ENCODE data around the gene NT5C1A.

NT5C1A gene

DNA sequence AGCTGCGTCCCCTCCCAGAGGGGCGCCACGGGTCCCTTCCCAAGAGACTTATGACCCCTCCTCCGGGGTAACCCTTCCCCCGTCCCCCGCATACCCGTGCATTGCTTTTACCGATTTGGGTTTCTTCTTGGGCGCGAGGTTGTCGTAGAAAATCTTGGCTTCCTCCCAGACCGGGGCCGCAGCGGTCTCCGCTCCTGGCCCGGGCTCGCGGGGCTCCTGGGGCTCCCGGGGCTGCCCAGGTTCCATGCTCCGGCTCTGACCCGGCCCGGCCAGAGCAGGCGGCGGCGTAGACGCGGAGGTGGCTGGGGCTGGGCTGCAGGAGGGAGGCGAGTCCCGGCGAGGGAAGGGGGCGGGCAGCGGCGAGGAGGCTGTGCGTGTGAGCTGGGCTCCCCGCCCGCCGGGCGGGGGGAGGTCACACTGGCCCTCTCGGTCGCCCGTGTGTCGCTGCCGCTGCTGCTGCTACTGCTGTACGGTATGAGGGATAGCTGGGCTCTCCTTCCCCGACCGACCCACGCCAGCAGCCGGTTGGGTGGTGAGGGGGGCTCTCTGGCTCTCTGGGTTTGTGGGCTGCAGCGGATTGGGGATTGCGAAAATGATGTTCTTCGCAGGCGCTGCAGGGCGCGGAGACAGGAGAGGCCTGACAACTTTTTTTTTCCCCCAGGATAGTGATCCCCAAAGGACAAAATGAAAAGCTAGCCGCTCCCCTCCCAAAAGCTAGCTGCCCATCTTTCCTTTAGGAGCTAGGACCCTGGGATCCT is at the start of gene NT5C1A:
NT5C1A (minus strand) TSS at position 315 of the 758 bp plus-strand sequence; CDS start at position 246, 69 bp downstream.
- no peak for DNase-seq

DNA sequence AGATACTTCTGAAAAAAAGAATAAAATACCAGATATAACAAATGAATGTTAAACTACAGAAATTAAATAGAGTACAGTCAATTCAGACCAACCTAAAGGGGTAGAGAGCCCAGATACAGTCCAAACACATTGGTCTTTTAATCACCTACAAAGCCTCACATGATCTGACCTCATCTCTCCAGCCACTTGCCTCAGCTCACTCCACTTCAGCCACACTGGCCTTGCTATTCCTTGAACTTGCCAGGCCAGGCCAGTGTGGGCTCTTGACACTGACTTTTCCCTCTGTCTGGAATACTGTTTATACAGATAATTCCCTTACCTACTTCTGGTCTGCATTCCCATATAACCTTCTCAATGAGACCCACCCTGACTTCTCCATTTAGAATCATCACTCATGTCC is 49.8 kb upstream of the NT5C1A start:
- DNase-seq: no peak

GRCh38 chr1:39720094-39720999 is 48.4 kb upstream of the NT5C1A start:
- DNase-seq: peak; percentile 75

- DNase-seq: no peak
These were observed 45.9 kb upstream of the NT5C1A start for GRCh38 chr1:39717809-39718208.

DNA sequence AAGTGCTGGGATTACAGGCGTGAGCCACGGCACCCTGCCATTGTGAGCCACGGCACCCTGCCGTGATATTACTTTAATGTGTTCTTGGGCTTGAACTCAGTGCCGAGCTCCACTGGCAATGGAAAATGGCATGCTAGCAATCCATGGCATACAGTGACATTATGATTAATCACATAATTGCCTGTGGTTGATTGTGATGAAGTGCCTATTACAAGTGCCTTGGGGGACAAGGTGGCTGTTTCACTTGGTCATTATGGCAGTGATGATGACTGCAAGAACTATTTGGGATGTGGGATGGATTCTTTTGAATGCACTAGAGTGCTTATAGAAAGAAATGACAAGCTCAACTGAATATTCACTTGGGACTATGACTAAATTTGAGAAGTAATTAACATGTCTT is 41.6 kb upstream of the NT5C1A start:
- no peak for DNase-seq

GRCh38 chr1:39711966-39712340 is 40.0 kb upstream of the NT5C1A start:
- DNase-seq: no peak

DNA sequence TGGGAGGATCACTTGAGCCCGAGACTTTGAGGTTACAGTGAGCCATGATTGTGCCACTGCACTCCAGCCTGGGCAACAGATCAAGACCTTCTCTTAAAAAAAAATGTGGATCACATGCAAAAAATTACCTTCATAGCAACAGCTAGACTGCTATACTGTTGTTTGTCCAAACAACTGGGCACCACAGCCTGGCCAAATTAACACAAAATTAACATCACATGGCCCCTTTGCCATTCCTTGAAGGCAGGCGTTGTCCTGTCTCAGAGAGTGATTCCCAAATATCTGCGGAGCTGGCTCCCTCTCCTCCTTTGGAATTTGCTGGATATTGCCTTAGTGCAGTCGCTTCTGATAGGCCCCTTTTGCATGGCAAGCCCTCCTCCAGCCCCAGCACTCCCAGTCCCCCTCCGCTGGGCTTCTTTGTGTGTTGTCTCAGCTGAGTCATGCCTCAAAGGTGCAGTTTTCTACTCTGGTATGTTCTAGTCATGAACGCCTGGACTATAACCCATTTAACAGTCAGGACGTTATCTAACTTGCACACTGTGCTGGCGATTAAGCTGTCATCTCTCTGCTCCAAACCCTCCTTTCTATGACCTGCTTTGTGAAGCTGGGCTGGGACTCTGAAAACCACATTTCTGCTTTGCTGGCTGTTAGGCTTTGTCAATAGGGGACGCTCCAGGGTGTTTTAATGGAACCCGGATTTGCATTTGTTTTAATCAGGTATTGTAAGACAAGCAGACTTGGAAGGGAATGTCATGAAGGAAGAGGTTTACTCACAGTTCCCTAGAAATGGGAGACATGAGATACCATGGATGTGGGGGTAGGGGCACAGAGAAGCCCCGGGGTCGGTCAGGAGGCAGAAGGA is 39.4 kb upstream of the NT5C1A start:
- peak; percentile 89 for DNase-seq

DNA sequence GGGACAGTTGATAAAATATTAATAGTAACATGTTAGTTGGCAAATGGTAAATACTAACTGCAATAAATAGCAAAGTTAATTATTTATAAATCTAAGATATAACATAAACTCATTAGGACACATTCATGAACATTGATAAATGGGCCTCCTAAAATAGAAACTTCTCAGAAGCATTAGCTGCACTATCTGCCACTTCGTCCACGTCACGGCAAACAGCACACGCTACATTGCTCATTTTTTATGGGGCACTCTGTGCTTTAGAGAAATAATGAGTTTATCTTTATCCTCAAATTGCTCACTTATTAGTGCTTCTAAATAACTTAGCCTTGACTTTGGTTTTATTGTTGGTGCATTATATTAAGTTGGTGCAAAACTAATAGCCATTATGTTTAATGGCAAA is 35.6 kb upstream of the NT5C1A start:
- DNase-seq: no peak

DNA sequence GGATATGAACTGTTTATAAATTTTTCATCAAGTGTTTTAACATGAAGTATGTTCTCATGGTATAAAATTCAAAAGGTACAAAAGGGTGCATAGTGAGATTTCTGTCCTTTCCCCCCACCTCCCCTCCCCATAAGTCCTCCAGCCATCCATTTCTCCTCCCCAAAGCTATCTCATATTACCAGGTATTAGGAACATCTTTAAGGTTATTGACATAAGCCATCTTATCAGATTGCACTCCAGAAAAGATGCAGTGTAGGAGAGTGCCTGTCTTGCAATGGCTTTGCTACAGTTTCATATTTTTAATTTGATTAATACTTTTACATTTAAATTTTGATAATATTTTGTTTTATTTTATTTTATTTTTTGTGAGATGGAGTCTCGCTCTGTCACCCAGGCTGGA is 32.9 kb upstream of the NT5C1A start:
- no peak for DNase-seq

DNA sequence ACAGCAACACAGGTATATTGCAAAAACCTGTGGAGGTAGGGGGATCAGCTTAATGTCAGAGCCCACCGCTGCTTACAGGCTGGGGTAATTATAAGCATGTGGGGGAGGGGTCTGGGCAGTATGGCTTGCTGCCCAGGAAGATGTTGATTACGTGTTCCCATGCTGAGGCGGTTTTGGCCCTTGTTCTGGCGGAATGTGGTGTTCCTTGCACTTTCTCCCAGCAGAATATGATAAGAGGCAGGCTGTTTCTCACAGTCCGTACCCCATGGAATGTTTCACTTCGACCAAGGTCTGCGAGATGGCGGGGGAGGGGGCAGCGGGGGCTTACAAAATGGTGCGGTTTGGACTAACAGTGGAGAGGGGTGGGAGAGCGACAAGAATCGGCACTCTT is 29.1 kb upstream of the NT5C1A start:
- DNase-seq: no peak

DNA sequence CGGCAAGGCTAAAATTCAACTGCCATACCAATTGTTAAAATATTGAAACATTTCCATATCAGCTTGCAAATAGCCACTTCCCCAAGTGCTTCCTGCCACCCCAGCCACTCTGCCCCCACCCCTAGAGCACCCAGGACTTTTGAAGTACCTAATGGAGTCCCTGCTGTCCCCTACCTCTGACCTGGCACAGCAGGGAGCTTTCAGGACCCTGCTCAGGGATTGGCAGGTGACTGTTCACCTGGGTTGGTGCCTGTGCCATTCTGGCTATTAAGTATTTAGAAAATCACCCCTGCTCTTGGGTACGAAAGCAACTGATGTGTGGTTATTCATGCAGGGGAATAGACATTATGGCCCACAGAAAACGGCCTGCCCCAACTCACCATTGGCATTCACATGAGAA is 28.4 kb upstream of the NT5C1A start:
- no peak for DNase-seq

DNA sequence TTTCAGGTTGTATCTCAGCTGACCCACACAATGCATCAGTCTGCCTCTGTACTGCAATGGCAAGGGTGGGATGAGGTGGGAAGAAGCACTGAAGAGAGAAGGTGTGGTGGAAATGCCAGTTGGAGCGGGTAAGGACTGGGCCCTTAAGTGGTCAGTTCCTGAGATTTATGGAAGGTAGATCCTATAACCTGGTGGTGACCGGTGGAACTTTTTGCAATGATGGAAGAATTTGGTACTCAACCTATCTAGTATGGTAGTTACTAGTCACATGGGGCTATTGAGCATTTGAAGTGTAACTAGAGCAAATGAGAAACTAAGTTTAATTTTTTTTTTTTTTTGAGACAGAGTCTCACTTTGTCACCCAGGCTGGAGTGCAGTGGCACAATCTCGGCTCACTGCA is 27.5 kb upstream of the NT5C1A start:
- DNase-seq: no peak

DNA sequence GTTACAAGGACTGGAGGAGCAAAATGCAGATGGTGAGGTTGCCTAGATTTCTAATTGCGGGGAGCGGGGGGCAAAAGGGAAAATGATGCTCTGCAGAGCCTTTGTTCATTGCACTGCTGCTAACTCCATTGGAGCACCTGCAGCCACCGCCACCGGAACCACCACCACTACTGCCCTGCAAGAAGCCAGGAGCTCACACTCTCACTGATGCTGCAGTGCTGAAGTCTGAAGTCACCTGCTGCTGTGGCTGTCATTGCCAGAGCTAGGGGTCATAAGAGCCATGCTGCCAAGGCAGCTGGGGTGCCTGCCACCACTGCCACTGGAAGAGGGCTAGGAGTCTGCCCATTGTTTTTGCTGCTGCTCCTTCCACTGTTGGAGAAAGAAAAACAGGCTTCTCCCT is 26.7 kb upstream of the NT5C1A start:
- no peak for DNase-seq

- no peak for DNase-seq
These were observed 24.5 kb upstream of the NT5C1A start for GRCh38 chr1:39696448-39696847.

- no peak for DNase-seq
These were observed 23.1 kb upstream of the NT5C1A start for GRCh38 chr1:39695016-39695415.

DNA sequence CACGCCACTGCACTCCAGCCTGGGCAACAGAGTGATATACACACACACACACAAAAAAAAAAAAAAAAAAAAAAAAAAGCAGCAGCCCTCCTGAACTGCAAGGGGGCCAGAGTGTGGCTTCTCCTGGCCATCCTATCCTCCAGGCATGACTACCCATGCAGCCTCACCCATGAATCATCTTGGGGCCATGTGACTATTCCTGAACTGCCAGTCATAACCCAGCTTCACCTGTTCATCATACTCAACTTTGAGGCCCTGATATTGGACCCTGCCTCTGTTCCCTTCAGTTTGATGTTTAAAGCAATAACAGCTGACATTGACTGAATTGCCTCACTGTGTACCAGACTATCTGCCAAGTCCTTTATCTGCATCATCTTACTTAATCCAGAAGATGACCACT is 22.1 kb upstream of the NT5C1A start:
- DNase-seq: no peak

- no peak for DNase-seq
These were observed 20.5 kb upstream of the NT5C1A start for GRCh38 chr1:39692152-39693074.

- peak; percentile 87 for DNase-seq
These were observed 19.7 kb upstream of the NT5C1A start, which contains the start of gene HPCAL4 for GRCh38 chr1:39691383-39692151. TSS of gene HPCAL4 (minus strand) at chr1:39691433. CDS start at chr1:39684603, 6,830 bp downstream.

DNA sequence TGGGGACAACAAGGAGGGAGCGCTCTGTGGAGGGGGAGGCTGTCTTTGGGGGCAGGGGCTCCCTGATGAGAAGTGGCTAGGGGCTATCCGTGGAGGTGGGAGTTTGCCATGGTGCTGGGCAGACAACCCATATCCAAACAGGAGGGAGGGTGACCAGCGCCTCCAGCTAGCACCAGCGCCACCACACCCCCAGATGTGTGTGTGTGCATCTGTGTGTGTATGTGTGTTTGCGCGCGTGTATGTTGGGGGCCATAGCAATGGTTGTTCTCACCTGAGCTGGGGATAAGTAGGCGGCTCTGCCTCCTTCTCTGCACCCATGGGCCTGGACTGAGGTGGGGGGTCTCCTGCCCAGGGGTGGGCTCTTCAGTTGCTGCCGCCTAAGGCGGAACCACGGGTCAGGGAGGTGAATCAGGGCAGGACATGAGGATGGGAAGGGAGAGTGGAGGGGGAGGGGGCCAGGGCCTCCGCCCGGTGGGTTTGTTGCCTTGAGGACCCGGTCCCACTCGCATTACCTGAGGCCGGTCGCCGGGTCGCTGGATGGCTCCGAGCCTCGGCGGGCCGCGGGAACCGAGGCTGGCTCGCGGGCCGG is 19.0 kb upstream of the NT5C1A start:
- no peak for DNase-seq

DNA sequence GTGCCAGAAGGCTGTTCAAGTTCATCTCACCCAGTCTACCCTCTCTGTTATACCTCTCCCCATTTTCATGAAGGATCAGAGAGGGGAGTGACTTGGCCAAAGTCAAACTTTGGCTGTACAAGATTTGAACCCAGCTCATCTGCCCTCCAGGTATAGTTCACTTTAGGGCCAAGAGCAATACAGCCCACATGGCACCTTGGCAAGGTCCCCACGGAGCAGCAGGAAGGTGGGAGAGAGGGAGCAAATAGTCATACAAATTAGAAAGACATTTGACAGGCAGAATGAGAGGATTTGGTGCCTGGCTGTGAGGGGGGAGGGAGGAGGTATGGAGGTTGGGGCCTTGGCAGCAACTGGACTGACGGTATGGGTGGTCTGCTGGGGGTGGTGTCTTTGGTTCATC is 18.3 kb upstream of the NT5C1A start:
- no peak for DNase-seq

DNA sequence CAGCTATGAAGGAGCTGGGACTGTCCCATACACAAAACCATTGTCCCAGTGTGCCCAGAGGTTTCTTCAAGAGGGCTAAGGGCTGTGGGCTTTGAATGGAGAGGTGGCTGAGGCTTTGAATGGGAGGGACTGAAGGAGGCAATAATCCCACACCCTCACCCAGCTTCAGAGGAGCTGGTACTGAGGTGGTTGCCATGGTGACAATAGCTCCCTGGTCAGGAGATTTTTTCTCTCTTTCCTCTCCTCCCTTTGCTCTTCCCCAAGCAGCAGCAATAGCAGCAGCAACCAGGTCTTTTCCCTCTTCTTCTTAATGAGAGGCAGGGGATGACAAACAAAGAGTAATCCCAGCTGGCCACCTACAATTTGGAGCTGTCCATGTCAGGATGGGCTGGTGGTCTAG is 17.7 kb upstream of the NT5C1A start:
- no peak for DNase-seq

Data from hematopoietic multipotent progenitor cell treated with erythropoietin and hydrocortisone succinate and interleukin-3 and kit ligand, for 8 days (in vitro differentiated cells).